ENCODE results near the gene SMC3. TPM values are rescaled to one million over a fixed set of nuclear protein-coding genes. Genes with fewer than 3 reads are reported as not detected.
A peak's percentile ranks its signal among the peaks of the same experiment; 100 is the strongest.
"Not testable (repeated sequence)": the region's sequence is repeated elsewhere in the genome, so short reads cannot be mapped to it uniquely, and the experiment has no call there.

The SMC3 gene
- total RNA-seq, 1 donor from 2014 or later, result 87.8 TPM

- DNase-seq (ENCODE audit: low read depth, low spot score), result peak; percentile 37
- Mint-ChIP-seq H3K4me1 (peaks cover 4% of the 10 kb centered on the region), H3K27me3 (ENCODE audit: low read depth) (peaks cover 20% of the 10 kb centered on the region), H3K36me3 (ENCODE audit: low read depth) (no peaks in the 10 kb centered on the region), H3K9me3 (no peaks in the 10 kb centered on the region), H3K4me3 (no peak overlapping the region), H3K27ac (ENCODE audit: unreplicated experiment) (no peak overlapping the region)
- TF ChIP-seq, protein P1, sequence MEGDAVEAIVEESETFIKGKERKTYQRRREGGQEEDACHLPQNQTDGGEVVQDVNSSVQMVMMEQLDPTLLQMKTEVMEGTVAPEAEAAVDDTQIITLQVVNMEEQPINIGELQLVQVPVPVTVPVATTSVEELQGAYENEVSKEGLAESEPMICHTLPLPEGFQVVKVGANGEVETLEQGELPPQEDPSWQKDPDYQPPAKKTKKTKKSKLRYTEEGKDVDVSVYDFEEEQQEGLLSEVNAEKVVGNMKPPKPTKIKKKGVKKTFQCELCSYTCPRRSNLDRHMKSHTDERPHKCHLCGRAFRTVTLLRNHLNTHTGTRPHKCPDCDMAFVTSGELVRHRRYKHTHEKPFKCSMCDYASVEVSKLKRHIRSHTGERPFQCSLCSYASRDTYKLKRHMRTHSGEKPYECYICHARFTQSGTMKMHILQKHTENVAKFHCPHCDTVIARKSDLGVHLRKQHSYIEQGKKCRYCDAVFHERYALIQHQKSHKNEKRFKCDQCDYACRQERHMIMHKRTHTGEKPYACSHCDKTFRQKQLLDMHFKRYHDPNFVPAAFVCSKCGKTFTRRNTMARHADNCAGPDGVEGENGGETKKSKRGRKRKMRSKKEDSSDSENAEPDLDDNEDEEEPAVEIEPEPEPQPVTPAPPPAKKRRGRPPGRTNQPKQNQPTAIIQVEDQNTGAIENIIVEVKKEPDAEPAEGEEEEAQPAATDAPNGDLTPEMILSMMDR (conservative IDR thresholded peaks at IDR 0.05), result no peak
Observed at GRCh38 chr10:110530131-110530831, 37.2 kb upstream of the SMC3 start.

GRCh38 chr10:110531687-110532086, 35.8 kb upstream of the SMC3 start:
- H3K36me3 Mint-ChIP-seq (ENCODE audit: low read depth), result no peaks in the 10 kb centered on the region
- peaks cover 4% of the 10 kb centered on the region for H3K4me1 Mint-ChIP-seq
- DNase-seq (ENCODE audit: low read depth, low spot score), result no peak
- H3K27me3 Mint-ChIP-seq (ENCODE audit: low read depth), result peaks cover 20% of the 10 kb centered on the region
- H3K27ac Mint-ChIP-seq (ENCODE audit: unreplicated experiment), result no peak overlapping the region
- TF ChIP-seq, protein P1 (conservative IDR thresholded peaks at IDR 0.05), result no peak
- H3K4me3 Mint-ChIP-seq, result no peak overlapping the region
- no peaks in the 10 kb centered on the region for H3K9me3 Mint-ChIP-seq

GRCh38 chr10:110532628-110533027, 34.9 kb upstream of the SMC3 start:
- not testable (repeated sequence) for H3K36me3 Mint-ChIP-seq (ENCODE audit: low read depth); H3K4me1 Mint-ChIP-seq; H3K4me3 Mint-ChIP-seq; H3K27ac Mint-ChIP-seq (ENCODE audit: unreplicated experiment); DNase-seq (ENCODE audit: low read depth, low spot score); H3K9me3 Mint-ChIP-seq
- H3K27me3 Mint-ChIP-seq (ENCODE audit: low read depth), result peaks cover 20% of the 10 kb centered on the region

- Mint-ChIP-seq H3K27me3 (ENCODE audit: low read depth) (peaks cover 18% of the 10 kb centered on the region), H3K4me3 (no peak overlapping the region), H3K4me1 (peaks cover 4% of the 10 kb centered on the region), H3K9me3 (no peaks in the 10 kb centered on the region), H3K27ac (ENCODE audit: unreplicated experiment) (peak overlapping the region; percentile 54), H3K36me3 (ENCODE audit: low read depth) (no peaks in the 10 kb centered on the region)
- TF ChIP-seq, protein P1 (conservative IDR thresholded peaks at IDR 0.05), result no peak
- no peak for DNase-seq (ENCODE audit: low read depth, low spot score)
Observed at GRCh38 chr10:110533149-110533548, 34.3 kb upstream of the SMC3 start.

DNA sequence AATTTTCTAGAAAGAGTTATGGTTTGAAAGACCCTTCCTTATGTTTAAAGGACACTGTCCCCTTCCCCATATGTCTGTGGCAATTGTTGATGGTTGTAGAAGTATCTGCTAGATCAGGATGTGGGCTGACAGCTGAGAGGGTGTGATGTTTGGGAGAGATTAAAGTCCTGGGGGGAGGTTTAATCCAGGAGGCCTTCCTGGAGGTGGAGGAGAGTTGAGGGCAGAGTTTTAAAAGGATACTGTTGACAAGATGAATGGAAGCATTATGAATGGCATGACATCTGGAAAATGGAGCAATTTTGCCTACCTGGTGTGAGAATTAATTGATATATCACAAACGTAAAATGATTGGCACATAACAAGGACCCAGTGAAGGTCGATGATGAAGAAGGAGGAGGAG, 32.9 kb upstream of the SMC3 start:
- H3K4me3 Mint-ChIP-seq, result no peak overlapping the region
- TF ChIP-seq, protein P1 (conservative IDR thresholded peaks at IDR 0.05), result no peak
- no peaks in the 10 kb centered on the region for H3K9me3 Mint-ChIP-seq
- H3K27me3 Mint-ChIP-seq (ENCODE audit: low read depth), result peaks cover 13% of the 10 kb centered on the region
- no peak overlapping the region for H3K27ac Mint-ChIP-seq (ENCODE audit: unreplicated experiment)
- no peak for DNase-seq (ENCODE audit: low read depth, low spot score)
- H3K4me1 Mint-ChIP-seq, result peaks cover 4% of the 10 kb centered on the region
- H3K36me3 Mint-ChIP-seq (ENCODE audit: low read depth), result no peaks in the 10 kb centered on the region
